Skeletal muscle satellite cell (primary cell): ENCODE measurements around the gene SUFU.

Experiments used
- H3K27me3 ChIP-seq: 2 replicates; pipeline ENCODE4 v1.7.0; 2013; ENCODE audit warnings: low read length; ENCODE audit not compliant: control insufficient read depth, insufficient read depth
- H3K36me3 ChIP-seq: 2 replicates; pipeline ENCODE4 v1.7.0; 2013; ENCODE audit warnings: mild to moderate bottlenecking, control low read depth, low read length; ENCODE audit not compliant: insufficient read depth
- H3K4me1 ChIP-seq: 2 replicates; pipeline ENCODE4 v1.7.0; 2013; ENCODE audit warnings: low read length; ENCODE audit not compliant: control insufficient read depth, insufficient read depth
- H3K4me2 ChIP-seq: 2 replicates; pipeline ENCODE4 v1.7.0; 2013; ENCODE audit warnings: mild to moderate bottlenecking, low read length
- H3K4me3 ChIP-seq: 2 replicates; pipeline ENCODE4 v1.7.0; 2013; ENCODE audit warnings: low read length
- H3K9ac ChIP-seq: 2 replicates; pipeline ENCODE4 v1.7.0; 2013; ENCODE audit warnings: mild to moderate bottlenecking, low read depth, low read length, moderate library complexity
- H3K9me3 ChIP-seq: replicated peaks from 2 replicates; pipeline ENCODE4 v1.7.0; 2013; ENCODE audit warnings: mild to moderate bottlenecking, control low read depth, low read length

Gene SUFU

GRCh38 chr10:102646610-102647442 is 143.1 kb downstream of the SUFU start:
- Histone ChIP-seq H3K27me3 (no peaks in the 10 kb centered on the region), H3K4me3 (peak overlapping the region; percentile 88), H3K36me3 (peaks cover 16% of the 10 kb centered on the region), H3K4me1 (peaks cover 45% of the 10 kb centered on the region), H3K9ac (peak overlapping the region; percentile 92), H3K4me2 (peak overlapping the region; percentile 79), H3K9me3 (no peaks in the 10 kb centered on the region)

- H3K4me1 ChIP-seq = peaks cover 45% of the 10 kb centered on the region
These were observed 143.9 kb downstream of the SUFU start for GRCh38 chr10:102647443-102648268.

GRCh38 chr10:102648269-102648888 is 144.6 kb downstream of the SUFU start:
- Histone ChIP-seq H3K4me2 (peak overlapping the region; percentile 79), H3K4me3 (peak overlapping the region; percentile 88), H3K4me1 (peaks cover 45% of the 10 kb centered on the region), H3K9ac (peak overlapping the region; percentile 92), H3K36me3 (peaks cover 28% of the 10 kb centered on the region), H3K27me3 (no peaks in the 10 kb centered on the region), H3K9me3 (no peaks in the 10 kb centered on the region)

More at GRCh38 chr10:102647443-102648268, 143.9 kb downstream of the SUFU start:
- Histone ChIP-seq H3K27me3 (no peaks in the 10 kb centered on the region), H3K9ac (peak overlapping the region; percentile 92), H3K9me3 (no peaks in the 10 kb centered on the region), H3K4me3 (peak overlapping the region; percentile 88), H3K4me2 (peak overlapping the region; percentile 79), H3K36me3 (peaks cover 21% of the 10 kb centered on the region)

GRCh38 chr10:102648889-102649796 is 145.4 kb downstream of the SUFU start:
- Histone ChIP-seq H3K4me1 (peaks cover 45% of the 10 kb centered on the region), H3K9me3 (no peaks in the 10 kb centered on the region), H3K27me3 (no peaks in the 10 kb centered on the region), H3K9ac (peak overlapping the region; percentile 33), H3K36me3 (peaks cover 34% of the 10 kb centered on the region), H3K4me3 (peak overlapping the region; percentile 88), H3K4me2 (peak overlapping the region; percentile 79)

- peak overlapping the region; percentile 88 for H3K4me3 ChIP-seq
These were observed 146.3 kb downstream of the SUFU start for GRCh38 chr10:102649797-102650654.

GRCh38 chr10:102650655-102651454 is 147.1 kb downstream of the SUFU start:
- peaks cover 45% of the 10 kb centered on the region for H3K4me1 ChIP-seq
- peak overlapping the region; percentile 34 for H3K4me2 ChIP-seq
- H3K9ac ChIP-seq = no peak overlapping the region
- no peaks in the 10 kb centered on the region for H3K9me3 ChIP-seq
- peaks cover 42% of the 10 kb centered on the region for H3K36me3 ChIP-seq
- no peak overlapping the region for H3K4me3 ChIP-seq
- no peaks in the 10 kb centered on the region for H3K27me3 ChIP-seq

More at GRCh38 chr10:102649797-102650654, 146.3 kb downstream of the SUFU start:
- H3K36me3 ChIP-seq = peaks cover 37% of the 10 kb centered on the region
- no peaks in the 10 kb centered on the region for H3K9me3 ChIP-seq
- H3K4me1 ChIP-seq = peaks cover 45% of the 10 kb centered on the region
- peak overlapping the region; percentile 33 for H3K9ac ChIP-seq
- H3K4me2 ChIP-seq = peak overlapping the region; percentile 79
- no peaks in the 10 kb centered on the region for H3K27me3 ChIP-seq

- H3K9me3 ChIP-seq = no peaks in the 10 kb centered on the region
- no peaks in the 10 kb centered on the region for H3K27me3 ChIP-seq
- H3K4me3 ChIP-seq = no peak overlapping the region
- H3K36me3 ChIP-seq = peaks cover 49% of the 10 kb centered on the region
- H3K4me1 ChIP-seq = peaks cover 44% of the 10 kb centered on the region
- H3K9ac ChIP-seq = no peak overlapping the region
- H3K4me2 ChIP-seq = no peak overlapping the region
These were observed 147.8 kb downstream of the SUFU start for GRCh38 chr10:102651455-102652169.

- H3K36me3 ChIP-seq = peaks cover 56% of the 10 kb centered on the region
- peaks cover 36% of the 10 kb centered on the region for H3K4me1 ChIP-seq
- H3K9ac ChIP-seq = no peak overlapping the region
- no peaks in the 10 kb centered on the region for H3K27me3 ChIP-seq
- H3K4me2 ChIP-seq = no peak overlapping the region
- H3K9me3 ChIP-seq = no peaks in the 10 kb centered on the region
- H3K4me3 ChIP-seq = no peak overlapping the region
These were observed 148.6 kb downstream of the SUFU start for GRCh38 chr10:102652170-102652916.

GRCh38 chr10:102653060-102653459 is 149.3 kb downstream of the SUFU start:
- H3K4me1 ChIP-seq = peaks cover 33% of the 10 kb centered on the region
- H3K4me2 ChIP-seq = no peak overlapping the region
- no peaks in the 10 kb centered on the region for H3K9me3 ChIP-seq
- H3K9ac ChIP-seq = no peak overlapping the region
- H3K36me3 ChIP-seq = peaks cover 56% of the 10 kb centered on the region
- no peaks in the 10 kb centered on the region for H3K27me3 ChIP-seq
- no peak overlapping the region for H3K4me3 ChIP-seq
